AG04450 (cell line): ENCODE data around the gene EHBP1. TPM values are rescaled to one million over a fixed set of nuclear protein-coding genes. Genes with fewer than 3 reads are reported as not detected.

Experiments
- CTCF ChIA-PET: fragments of 300-600, 350-600 bp; formaldehyde crosslinking; extraction: SDS; loops from one replicate; lab custom pipeline; 2022; ENCODE audit warnings: antibody characterized with exemption, inconsistent platforms; lab: Charles Lee
- POLR2A ChIA-PET: fragments of 350-600 bp; formaldehyde crosslinking; extraction: SDS; loops from one replicate; lab custom pipeline; 2021; ENCODE audit warnings: antibody characterized with exemption, inconsistent platforms; lab: Yijun Ruan, JAX
- DNase-seq: peaks from one replicate; pipeline ENCODE4 v3.0.0-alpha.2; 2011; ENCODE audit warnings: low read depth, low spot score
- H3K27ac ChIP-seq: one replicate; pipeline ENCODE4 v1.5.1; 2012; ENCODE audit warnings: low read depth, low read length, control low read depth
- H3K27me3 ChIP-seq: one replicate; pipeline ENCODE4 v1.6.0; 2012; ENCODE audit warnings: low read length; ENCODE audit not compliant: control insufficient read depth, insufficient read depth
- H3K4me3 ChIP-seq: 2 replicates; pipeline ENCODE4 v1.5.1; 2011; ENCODE audit warnings: mild to moderate bottlenecking, low read depth, low read length, control low read depth
- H3K9me3 ChIP-seq: 2 replicates; pipeline ENCODE4 v1.5.1; 2012; ENCODE audit warnings: low read length; ENCODE audit not compliant: control insufficient read depth, insufficient read depth
- CTCF ChIP-seq: IDR thresholded peaks from 2 replicates; pipeline ENCODE4 v1.5.1; 2011; ENCODE audit warnings: low read depth, low read length, control low read depth, inconsistent platforms
- polyA plus RNA-seq: library from polyadenylated mRNA; depleted of rRNA; stranded (reverse); fragments of >200 nt; gene quantifications from 2 replicates; pipeline ENCODE4 v1.2.3, GENCODE V29; 2011

EHBP1 gene
- polyA plus RNA-seq, 1 experiment = 68.6 TPM

GRCh38 chr2:62826953-62827675, 121.6 kb downstream of the EHBP1 start:
- CTCF ChIA-PET = interaction anchor here (0.6 kb wide), 1 partner anchor 222 kb away, joined by 3 read pairs; no protein-coding TSS in a partner anchor
- Histone ChIP-seq H3K9me3 (no peaks in the 10 kb centered on the region), H3K27me3 (no peaks in the 10 kb centered on the region), H3K4me3 (no peak overlapping the region), H3K27ac (no peak overlapping the region)
- POLR2A ChIA-PET = no interaction called here
- TF ChIP-seq CTCF = no peak
- no peak for DNase-seq

DNA sequence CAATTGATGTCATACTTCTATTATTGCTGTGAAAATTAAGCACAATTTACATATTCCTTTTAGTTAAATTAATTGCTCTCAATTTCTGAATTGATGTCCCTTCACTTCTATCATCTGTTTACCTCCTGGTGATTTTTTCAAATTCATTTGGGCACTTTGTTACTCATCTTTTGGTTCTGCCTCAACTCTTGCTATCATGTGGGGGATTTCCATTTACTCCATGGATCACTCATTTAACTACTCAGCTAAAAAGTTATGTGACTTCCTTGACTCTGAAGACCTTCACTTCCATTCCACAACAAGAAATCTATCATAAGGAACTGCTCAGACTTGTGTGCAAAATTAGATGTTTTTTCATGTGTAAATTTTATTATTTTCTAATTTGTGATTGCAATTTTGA, 126.2 kb downstream of the EHBP1 start:
- Histone ChIP-seq H3K27me3 (no peaks in the 10 kb centered on the region), H3K4me3 (no peak overlapping the region), H3K9me3 (no peaks in the 10 kb centered on the region), H3K27ac (no peak overlapping the region)
- CTCF ChIA-PET = interaction anchor here (0.5 kb wide), 1 partner anchor 44 kb away, joined by 3 read pairs; no protein-coding TSS in a partner anchor
- POLR2A ChIA-PET = no interaction called here
- no peak for TF ChIP-seq CTCF
- DNase-seq = no peak

DNA sequence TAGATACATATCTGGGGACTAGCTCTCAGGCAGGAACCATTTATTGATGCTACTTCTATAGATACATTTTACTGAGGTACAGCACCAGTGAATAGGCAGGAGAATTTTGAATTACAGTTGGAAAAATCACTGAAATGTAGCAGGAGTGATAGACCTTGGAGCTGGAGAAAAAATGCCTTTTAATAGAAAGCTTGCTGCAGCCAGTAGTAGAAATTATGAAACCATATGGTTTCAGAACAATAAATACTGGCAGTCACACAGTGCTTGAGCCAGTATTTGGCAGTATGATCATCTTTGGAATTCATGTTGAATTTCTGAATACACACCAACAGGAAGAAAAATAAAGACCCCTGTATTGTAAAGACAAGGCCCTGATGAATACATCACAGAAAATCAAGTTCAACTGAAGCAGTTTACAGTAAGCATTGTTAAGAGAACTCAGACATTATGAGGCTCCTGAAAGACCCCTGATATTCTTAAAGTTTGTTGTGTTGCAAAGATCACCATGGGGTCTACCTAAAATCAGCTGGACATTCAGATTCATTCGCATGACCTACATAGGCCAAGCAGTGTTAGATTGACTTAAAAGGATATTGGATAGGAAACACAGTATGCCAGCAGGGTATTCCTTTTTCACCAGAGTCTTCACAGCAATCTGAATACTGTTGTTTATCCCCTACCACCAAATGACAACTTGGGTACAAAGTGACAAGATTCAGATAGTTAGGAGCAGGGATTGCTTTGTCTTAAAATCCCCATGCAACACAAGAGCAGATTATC, 139.0 kb downstream of the EHBP1 start:
- Histone ChIP-seq H3K27me3 (no peaks in the 10 kb centered on the region), H3K9me3 (no peaks in the 10 kb centered on the region; the same call in 1 of the 2 replicates), H3K27ac (no peak overlapping the region), H3K4me3 (no peak overlapping the region)
- DNase-seq = no peak
- POLR2A ChIA-PET = no interaction called here
- CTCF ChIA-PET = interaction anchor here (1.7 kb wide), 1 partner anchor 388 kb away, joined by 4 read pairs; no protein-coding TSS in a partner anchor
- TF ChIP-seq CTCF = no peak

DNA sequence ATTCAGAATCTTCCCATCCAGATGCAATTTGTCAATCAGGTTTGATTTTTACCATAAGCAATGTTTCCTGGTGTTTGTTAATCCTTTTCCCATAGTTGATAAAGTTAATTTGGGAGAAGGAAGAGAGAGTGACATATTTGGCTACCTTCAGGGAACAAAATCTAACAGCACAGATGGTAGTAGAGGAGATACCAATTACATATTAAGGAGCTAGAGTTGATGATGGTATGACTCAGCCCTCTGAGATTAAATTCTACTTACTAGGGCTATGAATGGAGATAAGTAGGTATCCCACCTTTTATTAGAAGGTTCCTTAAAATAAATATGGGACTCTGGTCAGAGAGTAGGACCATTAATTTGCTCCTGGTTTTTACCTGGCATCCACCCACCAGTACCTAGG, 139.7 kb downstream of the EHBP1 start:
- no peak for DNase-seq
- CTCF ChIA-PET = no interaction called here
- H3K9me3 ChIP-seq = no peaks in the 10 kb centered on the region; the same call in 1 of the 2 replicates
- H3K27ac ChIP-seq = no peak overlapping the region
- no peak for TF ChIP-seq CTCF
- no peaks in the 10 kb centered on the region for H3K27me3 ChIP-seq
- POLR2A ChIA-PET = no interaction called here
- H3K4me3 ChIP-seq = no peak overlapping the region

- DNase-seq = no peak
- Histone ChIP-seq H3K27me3 (no peaks in the 10 kb centered on the region), H3K27ac (no peak overlapping the region), H3K4me3 (no peak overlapping the region), H3K9me3 (no peaks in the 10 kb centered on the region; the same call in 1 of the 2 replicates)
- ChIA-PET CTCF (interaction anchor here (1.3 kb wide), 1 partner anchor 395 kb away, joined by 4 read pairs; no protein-coding TSS in a partner anchor), POLR2A (no interaction called here)
- TF ChIP-seq CTCF = no peak
Observed at GRCh38 chr2:62852254-62852653, 146.7 kb downstream of the EHBP1 start.
